Measurements from ENCODE around the gene CSPG4.
"Not testable (repeated sequence)": the region's sequence is repeated elsewhere in the genome, so short reads cannot be mapped to it uniquely, and the experiment has no call there.

Gene CSPG4

GRCh38 chr15:75648156-75649000 is 64.3 kb downstream of the CSPG4 start:
- DNase-seq (ENCODE audit: low read depth): no peak

- peak; percentile 78 for DNase-seq (ENCODE audit: low read depth)
Measured at GRCh38 chr15:75647370-75648155, 65.1 kb downstream of the CSPG4 start, which contains the start of gene SNX33. TSS of gene SNX33 (plus strand) at chr15:75647912. CDS start at chr15:75649103, 1,191 bp downstream.

DNA sequence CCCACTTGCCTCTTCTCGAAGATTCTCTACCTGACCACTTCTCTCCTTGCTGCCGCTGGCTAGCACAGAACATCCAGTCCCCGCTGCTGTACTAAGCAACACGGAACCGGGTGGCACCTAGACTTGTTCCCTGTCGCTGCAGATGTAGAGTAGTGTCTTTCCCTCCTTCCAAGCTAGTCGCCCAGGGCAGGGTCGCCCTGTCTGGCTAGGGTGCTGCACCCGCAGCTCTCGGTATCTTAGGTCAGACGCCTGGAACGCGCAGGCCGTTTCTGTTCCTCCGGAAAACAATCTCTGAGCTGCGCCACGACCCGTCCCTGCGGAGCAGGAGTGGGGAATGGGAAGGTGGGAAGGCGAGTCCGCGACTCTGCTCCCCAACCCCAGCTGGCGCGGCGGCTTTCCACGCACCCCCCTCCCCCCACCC is 65.7 kb downstream of the CSPG4 start:
- DNase-seq (ENCODE audit: low read depth): no peak

GRCh38 chr15:75646112-75646943 is 66.3 kb downstream of the CSPG4 start:
- DNase-seq (ENCODE audit: low read depth): no peak

GRCh38 chr15:75644376-75644775 is 68.3 kb downstream of the CSPG4 start:
- DNase-seq (ENCODE audit: low read depth): no peak

GRCh38 chr15:75641603-75642002 is 71.0 kb downstream of the CSPG4 start:
- DNase-seq (ENCODE audit: low read depth): no peak

- DNase-seq (ENCODE audit: low read depth): no peak
Measured at GRCh38 chr15:75641179-75641503, 71.5 kb downstream of the CSPG4 start.

DNA sequence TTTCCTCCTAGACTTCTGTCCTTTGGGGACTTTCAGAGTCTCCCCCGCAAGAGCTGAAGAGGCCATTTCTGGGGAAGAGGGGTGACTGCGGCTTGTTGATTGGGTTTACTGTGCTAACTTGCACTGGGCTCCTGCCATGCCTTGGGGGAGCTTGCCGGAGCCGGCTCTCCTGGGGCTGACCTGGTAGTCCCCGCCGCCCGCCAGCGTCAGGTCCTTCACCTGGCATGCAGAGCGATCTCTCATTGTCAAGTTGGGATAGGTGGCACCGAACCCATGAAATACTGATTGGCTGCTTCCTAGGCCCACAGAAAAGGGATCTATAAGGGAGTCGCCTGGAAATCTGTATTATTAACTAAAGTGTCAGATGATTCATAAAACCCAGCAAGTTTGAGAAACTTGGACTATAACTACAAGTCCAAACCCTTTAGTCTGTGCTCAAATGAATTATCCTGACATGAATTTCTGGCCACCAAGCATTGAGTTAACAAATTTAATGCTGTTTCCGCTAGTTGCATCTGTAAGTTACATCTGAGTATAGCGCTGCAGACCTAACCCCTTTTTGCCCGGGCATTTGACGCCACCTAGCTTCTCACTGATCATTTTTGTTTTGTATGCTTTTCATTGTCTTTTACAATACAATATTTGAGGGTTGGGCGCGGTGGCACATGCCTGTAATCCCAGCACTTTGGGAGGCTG is 72.0 kb downstream of the CSPG4 start:
- no peak for DNase-seq (ENCODE audit: low read depth)

GRCh38 chr15:75639709-75640482 is 72.8 kb downstream of the CSPG4 start, which contains the start of gene IMP3:
TSS of gene IMP3 (minus strand) at chr15:75640224. CDS start at chr15:75640168, 56 bp downstream.
- peak; percentile 96 for DNase-seq (ENCODE audit: low read depth)

DNA sequence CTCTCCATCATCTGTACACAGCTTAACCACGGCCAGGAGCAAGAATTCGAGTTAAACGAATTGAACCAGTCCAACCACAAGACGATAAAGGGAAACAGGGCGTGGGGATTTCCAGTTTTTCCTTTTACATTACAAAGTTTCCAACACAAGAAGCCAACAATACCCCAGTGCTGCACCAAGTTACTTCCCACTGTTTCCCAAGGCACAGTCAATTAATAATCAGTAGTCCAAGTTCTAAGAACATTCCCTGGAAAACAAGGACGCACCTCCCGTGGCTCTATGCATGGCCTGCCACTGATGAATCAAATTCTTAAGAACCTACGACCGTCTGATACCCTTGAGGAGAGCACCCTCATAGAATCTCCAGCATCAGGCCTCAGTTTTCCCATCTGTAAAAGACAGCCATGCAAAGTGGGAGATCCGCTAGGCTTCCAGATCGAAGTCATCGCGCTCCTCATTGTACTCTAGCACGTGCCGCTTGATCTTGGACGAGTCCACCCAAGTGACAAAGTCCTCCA is 73.4 kb downstream of the CSPG4 start:
- DNase-seq (ENCODE audit: low read depth): no peak

GRCh38 chr15:75637245-75638009 is 75.2 kb downstream of the CSPG4 start:
- DNase-seq (ENCODE audit: low read depth): no peak

GRCh38 chr15:75636026-75636425 is 76.6 kb downstream of the CSPG4 start:
- DNase-seq (ENCODE audit: low read depth): no peak

- not testable (repeated sequence) for DNase-seq (ENCODE audit: low read depth)
Measured at GRCh38 chr15:75633922-75634321, 78.7 kb downstream of the CSPG4 start.

DNA sequence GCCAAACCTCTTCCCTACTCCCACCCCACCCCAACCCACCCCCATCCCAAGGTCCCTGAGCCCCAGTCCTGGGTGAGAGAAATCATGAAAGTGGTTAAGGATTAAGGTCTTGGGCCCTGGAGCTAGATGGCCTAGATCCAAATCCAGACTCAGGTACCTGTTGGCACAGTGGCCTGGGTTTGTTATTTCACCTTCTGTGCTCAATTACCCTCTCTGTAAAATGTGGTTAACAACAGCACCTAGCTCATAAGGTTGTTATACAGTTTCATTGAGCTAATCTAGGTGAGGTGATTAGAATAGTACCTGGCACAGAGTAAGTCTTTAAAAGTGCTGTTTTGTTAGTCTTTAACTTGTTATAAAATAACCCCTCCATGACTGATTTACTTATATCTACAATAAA is 80.7 kb downstream of the CSPG4 start:
- DNase-seq (ENCODE audit: low read depth): no peak

DNA sequence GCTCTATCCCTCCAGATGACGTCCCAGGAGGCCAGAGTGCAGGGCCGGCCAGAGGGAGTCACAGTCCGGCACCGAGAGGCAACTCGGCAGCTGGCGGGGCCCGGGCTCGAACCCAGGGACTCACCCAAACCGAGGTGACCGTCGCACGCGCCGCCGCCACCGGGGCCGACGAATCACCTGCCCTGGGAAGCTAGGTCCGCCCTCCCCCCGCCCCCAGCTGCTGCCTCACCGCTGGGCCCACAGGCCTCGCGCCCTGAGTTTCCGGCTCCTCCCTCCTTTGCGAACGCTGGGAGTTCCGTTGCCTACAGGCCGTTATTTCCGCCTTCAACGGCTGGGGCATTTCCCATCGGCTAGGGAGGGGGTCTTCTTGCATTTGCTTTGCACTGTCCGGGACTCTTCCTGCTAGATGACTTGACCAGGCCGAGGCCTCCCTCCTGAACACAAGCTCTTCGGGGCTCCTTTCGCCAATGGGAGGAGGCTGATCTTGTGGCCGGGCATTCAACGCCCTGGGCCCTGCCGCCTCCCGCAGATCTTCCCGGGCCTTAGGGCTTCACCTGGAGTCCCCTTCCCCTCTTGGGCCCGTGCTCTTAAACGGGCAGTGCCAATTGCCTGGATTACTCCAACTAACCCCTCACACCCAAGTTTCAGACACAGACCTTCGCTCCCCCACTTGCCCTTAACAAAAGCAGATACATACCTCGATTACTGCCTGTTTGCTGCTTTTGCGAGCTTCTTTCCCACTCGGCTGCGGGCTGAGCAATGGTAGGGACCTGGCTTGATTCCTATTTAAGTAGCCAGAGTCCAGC is 86.9 kb downstream of the CSPG4 start, which contains the start of gene SNUPN:
Gene SNUPN (minus strand): TSS at position 184 of the 806 bp plus-strand sequence. CDS start 4,674 bp downstream, outside the sequence.
- DNase-seq (ENCODE audit: low read depth): peak; percentile 96
